Bone marrow (tissue), 2 donors: ENCODE data around the gene PPFIA4.

Source experiments
- DNase-seq, 2 donors: peaks; one replicate each; lab custom pipeline; 2025; lab: John Stamatoyannopoulos, UW

The PPFIA4 gene

DNA sequence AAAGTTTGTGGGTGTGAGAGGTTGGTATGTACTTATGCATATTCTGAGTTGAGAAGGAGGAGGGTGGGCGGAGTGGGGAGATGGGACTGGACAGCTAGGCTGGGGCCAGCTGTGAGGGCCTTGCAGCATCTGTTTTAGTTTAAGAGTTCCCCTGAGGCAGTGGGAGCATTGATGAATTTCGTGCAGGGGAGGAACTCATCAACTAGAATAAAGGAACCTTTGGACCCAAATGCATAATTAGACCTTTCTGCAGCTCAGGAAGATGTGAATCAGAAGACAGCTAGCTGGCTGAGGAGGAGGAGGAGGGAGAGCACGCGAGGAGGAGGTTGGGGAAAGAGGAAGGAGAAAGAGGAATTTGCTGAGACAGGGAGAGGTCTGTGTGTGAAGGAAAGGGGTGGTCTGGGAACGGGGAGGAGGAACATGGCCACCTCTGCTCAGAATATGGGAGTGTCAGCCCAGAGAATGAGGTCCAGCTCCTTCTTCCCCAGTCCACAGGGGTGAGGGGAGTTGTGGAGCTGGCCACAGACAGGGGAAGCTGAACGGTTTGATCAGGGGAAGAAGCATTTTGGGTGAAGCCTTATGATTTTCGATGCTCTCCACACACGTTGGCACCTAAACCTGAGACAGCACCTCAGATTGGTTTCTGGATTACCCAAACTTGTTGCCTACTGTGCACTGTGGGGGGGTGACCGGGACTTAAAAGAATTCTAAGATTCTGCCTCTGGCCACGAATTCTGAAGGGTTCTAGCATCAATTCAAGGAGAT lies 31.8 kb downstream of the PPFIA4 start:
- DNase-seq, result no peak

DNA sequence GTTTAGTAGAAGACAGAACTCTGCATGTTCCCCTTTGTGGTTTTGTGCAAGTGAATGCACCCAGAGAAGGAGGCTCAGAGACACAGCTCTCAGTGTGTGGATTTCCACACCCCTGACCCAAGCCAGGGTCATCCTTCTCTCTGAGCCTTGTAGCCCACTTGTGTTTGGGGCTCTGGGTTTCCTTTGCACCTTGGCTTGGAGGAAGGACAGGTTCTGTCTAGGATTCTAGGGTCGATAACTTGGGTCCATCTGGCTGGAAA lies 32.3 kb downstream of the PPFIA4 start:
- DNase-seq, result no peak

DNA sequence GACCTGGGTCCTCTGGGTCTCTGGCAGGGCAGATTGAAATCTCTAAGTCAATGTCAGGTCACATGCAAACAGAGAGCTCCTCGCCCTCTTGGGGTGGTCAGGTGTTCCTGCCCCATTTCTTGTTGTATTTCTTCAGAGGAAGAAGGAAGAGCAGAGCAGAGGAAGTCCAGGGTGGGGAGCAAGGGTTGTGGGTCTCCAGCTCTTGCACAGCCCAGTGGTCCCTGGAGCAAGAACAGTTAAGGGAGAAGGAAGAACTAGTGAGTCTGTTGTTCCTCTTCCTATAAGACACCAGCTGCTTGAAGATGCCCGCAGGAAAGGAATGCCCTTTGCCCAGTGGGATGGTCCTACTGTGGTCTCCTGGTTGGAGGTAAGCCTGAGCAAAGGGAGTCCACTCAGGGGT lies 33.2 kb downstream of the PPFIA4 start:
- DNase-seq, result no peak

DNA sequence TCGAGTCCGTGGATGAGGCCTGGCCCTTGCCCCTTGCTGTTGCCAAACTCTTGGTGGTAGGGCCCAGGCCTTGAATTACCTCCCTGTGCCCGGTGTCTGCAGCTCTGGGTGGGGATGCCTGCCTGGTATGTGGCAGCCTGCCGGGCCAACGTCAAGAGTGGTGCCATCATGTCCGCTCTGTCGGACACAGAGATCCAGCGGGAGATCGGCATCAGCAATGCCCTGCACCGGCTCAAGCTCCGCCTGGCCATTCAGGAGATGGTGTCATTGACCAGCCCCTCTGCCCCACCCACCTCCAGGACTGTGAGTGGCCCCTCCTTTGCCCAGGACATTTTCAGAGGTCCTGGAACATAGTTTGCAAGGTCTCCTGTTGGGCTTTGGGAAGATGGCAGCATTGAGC lies 33.8 kb downstream of the PPFIA4 start:
- no peak for DNase-seq

DNA sequence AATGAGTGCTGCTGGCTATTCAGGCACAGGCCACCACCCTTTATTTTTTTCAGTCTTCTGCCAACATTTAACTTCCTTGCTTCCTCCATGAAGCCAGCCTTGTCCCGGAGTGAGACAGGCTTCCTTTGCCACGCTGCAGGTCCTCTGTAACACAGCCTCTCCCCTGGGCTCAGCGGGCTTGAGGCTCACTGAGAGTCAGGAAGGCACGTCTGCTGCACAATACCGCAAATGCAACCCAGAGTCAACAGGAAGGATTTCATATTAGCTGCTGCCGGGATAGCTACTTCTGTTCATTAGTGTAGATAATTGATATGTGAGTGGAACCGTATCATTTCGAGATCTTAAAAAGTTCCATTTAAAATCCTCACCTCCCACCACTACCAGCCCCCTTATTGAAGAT lies 37.0 kb downstream of the PPFIA4 start:
- DNase-seq, result no peak

DNA sequence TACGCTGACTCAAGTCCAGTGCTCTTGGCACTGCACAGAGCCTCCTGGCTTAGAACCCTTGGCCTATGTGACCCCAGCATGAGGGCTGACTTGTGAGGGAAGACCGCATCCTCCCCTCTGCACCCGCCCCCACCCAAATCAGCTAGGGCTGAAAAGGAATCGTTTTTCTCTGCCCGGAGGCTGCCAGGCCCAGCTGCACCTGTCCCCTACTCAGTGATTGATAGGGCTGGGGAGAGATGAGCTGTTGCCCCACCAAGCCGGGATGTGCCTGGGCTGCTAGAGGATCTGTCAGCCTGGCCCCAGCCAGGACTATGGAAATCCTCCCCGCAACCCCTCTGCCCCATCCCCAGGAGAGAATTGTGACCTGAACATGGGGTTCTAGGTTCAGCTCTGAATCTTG lies 38.9 kb downstream of the PPFIA4 start:
- DNase-seq, result no peak

DNA sequence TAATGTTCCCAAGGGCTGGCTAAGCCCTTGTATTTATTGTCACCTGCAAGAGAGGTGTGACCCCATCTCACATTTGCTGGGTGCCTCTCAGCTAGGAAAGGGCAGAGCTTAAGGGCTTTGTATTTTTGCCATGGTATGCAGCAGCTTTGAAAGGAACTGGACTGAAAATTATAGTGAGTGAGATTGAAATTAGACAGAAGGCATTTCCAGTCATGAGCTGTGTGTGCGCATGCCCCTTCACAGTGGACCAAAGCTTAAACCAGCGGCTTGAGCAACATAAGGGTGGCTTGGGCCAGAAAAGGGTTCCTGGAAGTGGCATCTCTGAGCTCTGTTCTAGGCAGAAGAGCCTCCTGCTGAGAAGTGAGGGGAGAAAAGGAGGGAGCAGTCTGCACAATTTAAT lies 39.7 kb downstream of the PPFIA4 start:
- DNase-seq, result no peak

DNA sequence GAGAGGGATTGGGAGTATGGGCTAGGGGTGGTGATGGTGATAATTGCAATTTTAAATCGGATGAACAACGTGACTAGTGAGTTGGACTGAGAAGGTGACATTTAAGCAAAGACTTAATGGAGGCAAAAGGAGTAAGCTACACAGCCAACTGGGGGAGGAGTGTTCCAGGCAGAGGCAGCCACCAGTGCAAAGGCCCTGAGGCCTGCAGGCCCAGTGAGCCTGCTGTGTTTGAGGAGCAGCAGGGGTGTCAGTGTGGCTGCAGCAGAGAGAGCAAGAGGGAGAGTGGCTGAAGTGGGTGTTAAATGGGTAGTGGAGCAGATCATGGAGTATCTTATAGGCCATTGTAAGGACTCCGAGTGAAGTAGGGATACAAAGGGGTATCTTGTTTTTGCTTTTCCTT lies 40.7 kb downstream of the PPFIA4 start:
- DNase-seq, result no peak

DNA sequence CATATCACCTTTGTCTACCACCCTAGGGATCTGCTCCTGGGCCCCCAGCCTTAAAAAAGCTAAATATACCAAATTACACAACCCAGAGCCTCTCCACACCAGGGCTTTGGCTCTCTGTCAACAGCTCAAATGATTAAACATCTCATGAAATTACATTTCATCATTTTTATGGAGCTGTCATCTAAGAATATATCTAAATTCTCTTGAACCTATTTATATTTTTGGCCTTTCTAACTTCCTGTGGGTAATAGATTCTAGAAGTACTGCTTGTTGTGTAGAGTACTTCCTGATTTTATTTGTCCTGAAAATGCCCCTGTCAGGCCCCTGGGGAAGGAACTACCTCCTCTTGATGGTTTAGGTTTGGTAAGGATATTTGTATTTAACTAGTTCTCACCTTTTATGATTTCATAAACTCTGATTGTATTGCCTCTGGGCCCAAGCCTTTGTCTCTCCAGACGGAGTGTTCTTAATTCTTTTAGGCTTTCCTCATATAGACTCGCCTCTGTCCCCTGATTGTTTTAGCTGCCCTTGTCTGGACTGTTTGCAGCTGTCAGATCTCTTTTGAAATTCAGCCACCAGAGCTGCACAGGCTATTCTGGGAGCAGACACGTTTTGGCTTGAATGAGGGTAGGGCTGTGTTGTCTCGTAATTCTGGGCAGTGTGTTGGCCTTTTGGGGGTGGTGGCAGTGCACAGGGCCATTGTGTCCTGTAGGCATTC lies 42.9 kb downstream of the PPFIA4 start:
- DNase-seq, result peak in 1 of 2 donors; percentile 11

DNA sequence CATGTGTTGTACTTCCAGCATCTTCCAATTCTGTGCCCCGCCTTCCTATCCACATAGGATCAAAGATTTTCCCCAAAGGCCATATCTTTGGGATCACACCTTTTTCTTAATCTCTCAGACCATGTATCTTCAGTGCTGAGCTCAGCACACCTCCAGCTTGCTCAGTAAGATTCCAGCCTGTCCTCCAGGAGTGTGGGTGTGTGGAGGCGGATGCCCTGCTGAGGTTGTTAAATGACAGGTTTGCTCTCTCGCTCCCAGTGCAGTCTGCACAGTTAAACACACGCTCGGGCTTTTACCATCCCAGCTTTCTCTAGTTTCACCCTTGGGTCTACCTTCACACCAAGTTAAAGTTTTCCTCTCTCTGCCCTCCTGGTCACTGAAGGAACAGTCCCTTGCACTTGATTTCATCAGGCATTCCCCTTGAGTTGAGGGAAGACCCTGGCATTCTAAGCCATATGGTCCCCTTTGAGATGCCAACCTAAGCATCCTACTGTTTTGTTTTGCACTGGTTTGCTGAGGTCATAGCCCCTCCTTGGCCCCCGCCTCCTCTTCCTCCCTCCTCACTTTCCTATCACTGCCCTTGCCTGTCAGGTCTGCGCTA lies 45.8 kb downstream of the PPFIA4 start:
- no peak for DNase-seq

DNA sequence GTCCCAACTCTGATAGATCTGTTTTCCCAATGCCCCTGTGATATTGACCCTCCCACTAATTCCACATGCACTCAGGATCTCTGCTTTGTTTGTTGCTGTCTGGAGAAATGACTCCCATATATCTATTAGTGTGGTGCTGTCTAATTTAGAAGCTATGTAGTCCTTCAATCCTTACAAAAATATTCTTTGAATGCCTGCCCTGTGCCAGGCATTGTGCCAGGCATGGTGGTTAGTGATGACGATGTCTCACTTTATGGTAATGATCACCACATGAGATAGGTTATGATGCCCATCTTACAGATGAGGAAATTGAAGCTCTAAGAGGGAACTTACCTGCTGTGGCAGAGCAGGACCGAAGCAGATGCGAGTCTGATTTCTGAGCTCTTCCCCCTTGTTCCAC lies 46.6 kb downstream of the PPFIA4 start:
- no peak for DNase-seq

DNA sequence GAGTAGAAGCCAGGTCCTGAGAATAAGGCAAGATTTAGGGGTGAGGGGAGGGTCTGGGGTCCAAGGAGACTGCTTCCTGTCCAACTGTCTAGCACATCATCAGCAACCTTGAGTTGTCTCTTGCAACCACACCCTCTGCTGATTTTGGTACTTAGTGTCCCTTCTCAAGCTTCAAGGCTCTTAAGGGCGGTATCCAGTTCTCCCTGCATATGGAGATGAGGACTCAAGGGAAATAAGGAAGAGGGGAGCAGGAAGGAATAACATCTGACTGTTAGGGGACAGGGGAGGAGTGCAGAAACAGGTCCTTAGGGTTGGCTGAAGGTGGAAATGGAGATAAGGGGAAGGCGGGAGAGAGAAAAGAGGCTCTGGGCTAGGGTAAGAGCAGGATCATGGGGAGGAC lies 47.2 kb downstream of the PPFIA4 start:
- DNase-seq, result no peak

DNA sequence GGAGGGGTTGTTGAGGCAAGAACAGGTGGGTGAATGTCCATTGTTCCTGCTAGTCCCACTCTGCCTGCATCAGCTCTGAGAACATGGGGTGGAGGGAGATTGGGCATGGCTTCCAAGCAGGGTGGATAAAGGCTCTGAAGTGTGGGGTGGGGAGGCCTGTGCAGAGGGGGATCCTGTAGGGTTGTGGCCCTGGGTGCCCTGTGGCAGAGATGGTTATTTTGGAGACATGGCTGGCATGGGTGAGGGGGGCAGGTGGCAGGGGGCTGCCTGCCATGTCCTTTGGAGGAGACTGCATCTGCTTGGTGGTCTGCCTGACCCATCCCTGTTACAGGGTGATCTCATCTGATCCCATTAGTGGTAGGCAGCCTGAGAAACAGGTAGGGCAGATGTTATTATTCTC lies 48.3 kb downstream of the PPFIA4 start:
- no peak for DNase-seq

DNA sequence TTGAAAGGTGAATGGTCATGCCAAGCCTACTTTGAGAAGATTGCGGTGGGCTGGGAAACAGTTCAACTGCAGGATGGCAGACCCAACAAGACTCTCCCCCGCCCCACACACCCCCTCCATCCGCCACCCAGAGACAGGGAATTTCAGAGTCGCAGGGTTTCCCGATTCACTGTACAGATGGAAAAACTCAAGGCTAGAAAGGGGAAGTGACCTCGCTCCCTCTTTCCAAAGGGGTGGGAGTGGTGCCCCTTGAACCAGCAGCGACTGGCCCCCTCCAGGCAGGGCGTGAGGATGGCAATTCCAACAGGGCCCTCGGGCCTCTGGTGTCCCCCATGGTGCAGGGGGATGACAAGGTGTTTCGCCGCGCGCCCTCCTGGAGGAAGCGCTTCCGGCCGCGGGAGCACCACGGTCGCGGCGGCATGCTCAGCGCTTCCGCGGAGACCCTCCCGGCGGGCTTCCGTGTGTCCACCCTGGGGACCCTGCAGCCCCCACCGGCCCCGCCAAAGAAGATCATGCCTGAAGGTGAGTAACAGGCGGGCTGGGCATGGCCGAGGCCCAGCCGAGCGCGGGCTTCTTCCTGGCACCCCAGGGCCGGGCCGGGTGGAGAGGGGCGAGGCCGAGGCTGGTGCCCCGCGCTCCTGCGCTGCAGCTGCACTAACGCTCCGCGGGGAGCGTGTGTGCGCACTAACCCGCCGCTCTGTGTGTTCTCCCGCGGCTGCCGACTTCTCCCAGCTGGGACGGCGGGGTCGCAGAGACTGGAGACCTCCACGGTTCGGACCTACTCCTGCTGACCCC lies 49.1 kb downstream of the PPFIA4 start:
- DNase-seq, result no peak

DNA sequence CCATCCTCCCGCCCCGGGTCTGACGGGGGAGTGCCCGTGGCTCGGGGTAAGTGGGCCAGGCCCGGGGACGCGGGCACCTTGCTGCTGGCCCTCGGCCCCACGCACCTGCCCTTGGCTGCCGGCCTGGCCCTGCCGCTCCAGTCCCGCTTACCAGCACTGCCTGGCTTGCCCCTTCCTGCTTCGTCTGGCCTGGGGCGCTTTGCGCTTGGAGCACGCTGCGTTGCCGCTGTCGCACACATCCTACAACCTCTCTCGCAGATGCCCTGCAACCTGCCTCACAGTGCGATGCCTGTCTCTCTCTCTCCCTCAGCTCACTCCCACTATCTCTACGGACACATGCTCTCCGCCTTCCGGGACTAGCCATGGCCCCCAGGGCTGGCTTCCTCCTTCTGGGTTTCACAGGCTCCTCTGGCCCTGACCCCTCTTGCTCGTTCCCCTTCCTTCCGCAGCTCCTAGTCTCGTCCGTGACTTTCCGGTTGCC lies 49.8 kb downstream of the PPFIA4 start:
- no peak for DNase-seq

DNA sequence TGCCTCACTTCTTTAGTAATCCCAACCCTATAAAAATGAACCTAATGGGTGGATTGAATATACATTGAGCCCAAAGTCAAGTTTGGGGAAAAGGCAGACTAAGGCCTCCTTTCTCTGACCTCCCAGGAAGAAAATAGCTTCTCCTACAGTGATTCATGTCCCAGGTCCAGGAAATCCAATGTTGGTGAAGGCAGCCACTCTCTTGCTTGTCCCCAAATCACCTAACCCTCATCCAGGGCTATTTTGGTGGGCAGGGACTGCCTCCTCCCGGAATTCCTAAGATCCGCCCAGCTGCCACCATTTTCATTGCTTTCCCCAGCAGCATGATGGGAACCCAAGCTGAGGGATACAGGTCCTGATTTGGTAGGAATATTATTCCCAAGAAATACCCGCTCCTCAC lies 51.1 kb downstream of the PPFIA4 start:
- DNase-seq, result no peak

DNA sequence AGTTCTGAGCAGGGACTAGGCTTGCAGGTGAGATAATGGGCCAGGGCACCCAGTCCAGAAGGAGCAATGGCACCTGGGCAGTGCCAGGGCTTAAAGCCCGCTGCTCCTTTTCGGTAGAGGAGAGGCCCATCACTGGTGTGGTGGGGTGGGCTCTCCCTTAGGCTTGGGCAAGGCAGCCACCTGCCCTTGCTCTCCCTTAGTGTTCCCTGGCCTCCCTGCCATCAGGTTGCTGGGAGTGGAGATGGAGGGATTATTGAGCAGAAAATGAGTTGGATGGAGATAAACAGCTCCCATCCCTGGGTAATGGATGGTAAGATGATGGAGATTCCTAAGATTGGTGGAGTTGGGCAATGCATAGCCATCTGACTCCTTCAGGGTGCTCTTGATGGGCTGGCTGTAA lies 51.7 kb downstream of the PPFIA4 start:
- DNase-seq, result no peak

DNA sequence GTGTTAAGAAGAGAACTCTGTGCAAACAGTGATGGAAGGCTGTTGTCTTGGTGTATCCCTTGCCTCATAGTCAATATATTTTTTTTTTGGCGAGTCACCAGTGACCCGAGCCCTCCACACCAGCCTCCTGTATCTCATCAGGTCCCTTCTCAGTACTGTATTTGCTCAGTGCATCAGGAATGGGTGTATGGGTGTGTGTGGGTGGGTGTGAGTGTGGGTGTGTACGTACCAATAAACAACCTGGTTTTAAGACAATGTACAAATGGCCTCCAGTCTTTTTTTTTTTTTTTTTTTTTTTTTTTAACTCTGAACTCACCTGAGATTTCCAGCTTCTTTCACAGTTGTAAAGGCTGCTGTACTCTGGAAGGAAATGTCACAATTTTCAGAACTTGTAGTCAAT lies 52.2 kb downstream of the PPFIA4 start:
- no peak for DNase-seq

DNA sequence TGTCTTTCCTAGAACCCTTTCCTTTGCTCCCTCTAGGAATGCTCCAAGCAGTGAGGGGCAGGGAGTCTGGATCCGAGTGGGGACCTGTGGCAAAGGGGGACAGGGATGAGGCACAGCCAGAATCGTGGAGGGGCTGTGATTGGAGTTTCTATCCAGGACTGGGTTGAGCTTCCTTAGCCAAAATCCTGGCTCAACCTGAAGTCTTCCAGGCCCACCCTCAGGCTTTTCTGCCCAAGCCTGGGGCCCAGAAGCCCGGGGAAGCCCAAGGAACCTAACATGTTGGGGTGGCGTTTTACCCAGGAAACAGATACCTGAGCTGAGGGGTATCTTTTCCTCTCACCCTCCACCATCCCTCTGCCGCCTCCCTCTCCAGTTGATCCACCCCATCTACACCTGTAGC lies 54.2 kb downstream of the PPFIA4 start:
- no peak for DNase-seq

DNA sequence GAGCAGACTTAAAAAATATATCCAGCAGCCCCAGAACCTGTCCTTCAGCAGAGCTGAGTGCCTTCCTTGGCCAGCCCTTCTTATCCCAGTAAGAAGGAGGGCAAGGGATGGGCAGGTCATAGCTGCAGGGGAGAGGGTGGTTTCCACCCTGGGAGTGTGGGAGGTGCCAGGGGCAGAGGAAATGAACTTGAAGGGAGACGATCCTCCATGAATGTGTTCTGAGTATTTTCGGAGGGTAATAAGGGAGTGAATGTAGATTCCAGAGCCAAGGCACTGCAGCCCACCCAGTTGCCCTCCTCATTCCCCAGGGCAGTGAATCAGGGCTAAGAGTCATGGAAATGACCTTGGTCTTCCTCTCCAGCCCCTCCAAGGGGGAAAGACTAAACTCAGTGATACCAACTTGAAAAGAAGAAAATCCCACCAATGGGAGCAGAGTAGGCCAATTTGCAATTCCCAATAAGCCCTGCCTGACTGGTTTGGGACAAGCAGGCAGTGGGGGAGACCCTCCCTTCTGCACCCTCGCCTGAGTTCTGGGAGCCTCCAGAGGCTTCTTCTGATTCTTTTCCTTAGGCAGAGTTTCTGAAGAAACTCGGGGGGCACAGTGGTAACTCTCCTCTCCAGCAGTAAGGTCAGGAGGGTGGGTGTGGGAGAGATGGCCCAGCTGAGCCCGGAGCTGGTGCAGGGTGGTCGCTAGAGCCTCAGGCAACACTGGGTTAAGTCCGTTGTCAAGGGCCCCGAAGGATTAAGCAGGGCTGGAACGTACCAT lies 55.4 kb downstream of the PPFIA4 start:
- DNase-seq, result no peak

DNA sequence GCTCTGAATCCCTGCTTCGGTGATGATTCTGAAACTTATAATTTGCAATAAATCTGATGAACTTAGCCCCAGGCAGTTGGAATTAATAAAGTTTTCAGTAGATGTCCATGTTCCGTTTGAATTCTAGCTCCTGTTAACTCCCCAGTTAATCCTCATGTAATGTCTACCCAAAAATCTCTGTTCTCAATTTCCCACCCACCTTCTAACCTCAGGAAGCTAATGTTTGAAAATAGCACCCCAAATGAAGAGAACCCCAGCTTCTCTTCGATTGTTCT lies 55.9 kb downstream of the PPFIA4 start:
- no peak for DNase-seq
